ENCODE results near the gene NEK6. TPM values are rescaled to one million over a fixed set of nuclear protein-coding genes. Genes with fewer than 3 reads are reported as not detected.

Gene NEK6
- total and polyA plus RNA-seq, 12 donors, result 4.0 to 27.2 (median 15.1) TPM

DNA sequence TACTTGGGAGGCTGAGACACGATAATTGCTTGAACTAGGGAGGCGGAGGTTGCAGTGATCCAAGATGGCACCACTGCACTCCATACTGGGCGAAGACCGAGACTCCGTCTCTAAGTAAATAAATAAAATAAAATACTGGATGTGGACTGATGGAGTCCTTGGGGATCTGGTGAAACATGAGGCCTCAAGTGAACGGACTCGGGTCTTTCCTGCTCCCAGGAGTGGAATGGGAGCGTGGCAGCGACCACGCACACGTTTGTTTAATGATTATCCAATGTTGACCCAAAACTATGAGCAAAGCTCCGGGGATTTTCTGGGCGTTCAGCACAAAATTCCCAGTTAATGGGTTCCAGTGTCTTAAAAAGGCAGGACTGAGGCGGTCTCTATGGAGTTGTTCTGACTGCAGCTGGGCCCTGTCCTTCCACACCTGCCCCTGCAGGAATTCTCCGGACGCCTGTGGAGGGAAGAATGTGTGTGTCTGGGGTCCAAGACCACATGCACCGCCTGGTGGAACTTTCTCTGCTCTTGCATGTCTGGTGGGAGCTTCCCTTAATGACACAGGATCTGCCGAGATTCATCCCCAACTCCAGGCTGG lies 26.6 kb downstream of the NEK6 start:
- Histone ChIP-seq H3K4me3 (no peak overlapping the region), H3K4me1 (replicated peaks in 1 of 2) (peaks cover 24 to 63% of the 10 kb centered on the region in 2 donors), H3K27me3 (no peaks in the 10 kb centered on the region), H3K36me3 (replicated peaks in 1 of 2) (no peaks in the 10 kb centered on the region), H3K9me3 (replicated peaks in 1 of 3) (no peaks in the 10 kb centered on the region), H3K27ac (peak overlapping the region in 2 of 5 donors; percentile 85 to 94)
- DNase-seq, result no peak
- intact Hi-C loops (cut with DNase I), result no loop called here
- TF ChIP-seq, protein P1, sequence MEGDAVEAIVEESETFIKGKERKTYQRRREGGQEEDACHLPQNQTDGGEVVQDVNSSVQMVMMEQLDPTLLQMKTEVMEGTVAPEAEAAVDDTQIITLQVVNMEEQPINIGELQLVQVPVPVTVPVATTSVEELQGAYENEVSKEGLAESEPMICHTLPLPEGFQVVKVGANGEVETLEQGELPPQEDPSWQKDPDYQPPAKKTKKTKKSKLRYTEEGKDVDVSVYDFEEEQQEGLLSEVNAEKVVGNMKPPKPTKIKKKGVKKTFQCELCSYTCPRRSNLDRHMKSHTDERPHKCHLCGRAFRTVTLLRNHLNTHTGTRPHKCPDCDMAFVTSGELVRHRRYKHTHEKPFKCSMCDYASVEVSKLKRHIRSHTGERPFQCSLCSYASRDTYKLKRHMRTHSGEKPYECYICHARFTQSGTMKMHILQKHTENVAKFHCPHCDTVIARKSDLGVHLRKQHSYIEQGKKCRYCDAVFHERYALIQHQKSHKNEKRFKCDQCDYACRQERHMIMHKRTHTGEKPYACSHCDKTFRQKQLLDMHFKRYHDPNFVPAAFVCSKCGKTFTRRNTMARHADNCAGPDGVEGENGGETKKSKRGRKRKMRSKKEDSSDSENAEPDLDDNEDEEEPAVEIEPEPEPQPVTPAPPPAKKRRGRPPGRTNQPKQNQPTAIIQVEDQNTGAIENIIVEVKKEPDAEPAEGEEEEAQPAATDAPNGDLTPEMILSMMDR (IDR thresholded peaks at IDR 0.05), result no peak
- TF ChIP-seq POLR2A (IDR thresholded peaks at IDR 0.05), result no peak
- WGBS, 4 donors, result 78 to 87% (median 85%) methylated on average over 18 of the region's 18 CpGs

GRCh38 chr9:124284940-124285441 lies 27.2 kb downstream of the NEK6 start:
- peak overlapping the region in 4 of 5 donors; percentile 66 to 94 (median 76) for H3K27ac ChIP-seq
- peak in 2 of 7 donors; percentile 8 to 35 for DNase-seq
- H3K36me3 ChIP-seq (replicated peaks in 1 of 2), result no peaks in the 10 kb centered on the region
- intact Hi-C loops (cut with DNase I), result no loop called here
- no peak for TF ChIP-seq POLR2A (IDR thresholded peaks at IDR 0.05)
- no peaks in the 10 kb centered on the region for H3K27me3 ChIP-seq
- WGBS, 4 donors, result 63 to 74% (median 68%) methylated on average over 18 of the region's 18 CpGs
- H3K9me3 ChIP-seq (replicated peaks in 1 of 3), result no peaks in the 10 kb centered on the region
- peaks cover 19 to 56% of the 10 kb centered on the region in 2 donors for H3K4me1 ChIP-seq (replicated peaks in 1 of 2)
- H3K4me3 ChIP-seq, result no peak overlapping the region

DNA sequence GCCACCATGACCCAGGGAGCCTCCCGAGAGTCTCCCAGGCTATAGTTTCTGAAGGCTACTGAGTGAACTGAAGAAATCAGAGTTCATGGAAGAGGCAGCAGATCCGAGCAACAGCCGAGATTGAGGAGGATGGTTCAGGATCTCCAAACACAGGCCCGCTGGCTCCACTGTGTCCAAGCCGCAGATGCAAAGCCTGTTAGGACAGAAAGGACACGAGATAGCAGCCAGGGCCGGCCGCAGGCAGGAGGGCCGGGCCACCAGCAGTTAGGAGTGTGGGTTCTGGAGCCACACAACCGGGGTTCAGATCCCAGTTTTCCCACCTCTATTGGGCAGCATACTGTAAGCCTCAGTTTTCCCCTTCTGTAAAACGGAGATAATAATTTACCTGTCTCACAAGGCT lies 27.7 kb downstream of the NEK6 start:
- WGBS, 4 donors, result 60 to 81% (median 70%) methylated on average over 9 to 11 of the region's 11 CpGs
- H3K9me3 ChIP-seq (replicated peaks in 1 of 3), result no peaks in the 10 kb centered on the region
- no peak for DNase-seq
- TF ChIP-seq, protein P1 (IDR thresholded peaks at IDR 0.05), result no peak
- peaks cover 15 to 51% of the 10 kb centered on the region in 2 donors for H3K4me1 ChIP-seq (replicated peaks in 1 of 2)
- no peak overlapping the region for H3K4me3 ChIP-seq
- no peaks in the 10 kb centered on the region for H3K27me3 ChIP-seq
- H3K36me3 ChIP-seq (replicated peaks in 1 of 2), result no peaks in the 10 kb centered on the region
- intact Hi-C loops (cut with DNase I), result no loop called here
- peak overlapping the region in 4 of 5 donors; percentile 66 to 94 (median 76) for H3K27ac ChIP-seq

DNA sequence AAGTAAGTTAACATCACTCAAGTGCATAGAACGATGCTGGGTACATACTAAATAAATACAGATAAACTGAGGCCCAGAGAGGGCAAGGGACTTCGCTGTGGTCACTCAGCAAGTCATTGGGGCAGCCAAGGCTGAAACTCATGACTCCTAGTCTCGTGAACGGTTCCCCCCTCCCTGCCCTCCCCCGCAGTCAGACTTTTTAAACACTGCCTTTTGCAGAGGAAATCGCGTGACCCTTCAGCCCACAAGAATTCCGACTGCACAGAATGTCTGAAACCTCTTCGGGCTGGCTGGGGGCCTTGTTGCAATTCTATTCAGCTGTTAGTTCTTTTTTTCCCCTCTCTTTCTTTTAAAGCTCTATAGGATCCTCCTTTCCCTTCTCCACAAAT lies 28.1 kb downstream of the NEK6 start:
- TF ChIP-seq, protein P1 (IDR thresholded peaks at IDR 0.05), result no peak
- Histone ChIP-seq H3K27me3 (no peaks in the 10 kb centered on the region), H3K4me1 (replicated peaks in 1 of 2) (peaks cover 10 to 47% of the 10 kb centered on the region in 2 donors), H3K27ac (peak overlapping the region; percentile 17 to 94 (median 67)), H3K4me3 (peak overlapping the region in 1 of 4 donors; percentile 11), H3K36me3 (replicated peaks in 1 of 2) (no peaks in the 10 kb centered on the region), H3K9me3 (replicated peaks in 1 of 3) (no peaks in the 10 kb centered on the region)
- DNase-seq, result peak; percentile 64 to 87 (median 77)
- WGBS, 4 donors, result 40 to 51% (median 47%) methylated on average over 9 of the region's 9 CpGs
- intact Hi-C loops (cut with DNase I), result no loop called here

All from adrenal gland (tissue), 12 donors.